ENCODE results near the gene CD59. TPM values are rescaled to one million over a fixed set of nuclear protein-coding genes. Genes with fewer than 3 reads are reported as not detected.

CD59 gene
- total RNA-seq, 1 donor from 2014 or later: 213 TPM

Other genes with a start within 250 kb of the CD59 start
- 0.66 and 0.80 TPM in 2 replicates for gene C11orf91, start 35.6 kb downstream of the CD59 start, total RNA-seq
- gene FBXO3, start 38.1 kb upstream of the CD59 start, total RNA-seq: 22.9 and 26.6 TPM in 2 replicates
- 0.12 TPM in 1 of 2 replicates, not detected in the other for gene LMO2, start 155.7 kb upstream of the CD59 start, total RNA-seq

Data from T-helper 1 cell treated with Interleukin-12 subunit alpha and Interleukin-12 subunit beta and Interleukin-4 antibody, amounts not matched to agents 30 ng/mL and 1 ng/mL, for 36 hours (primary cell).